Esophagus mucosa (tissue), 1 donor: ENCODE results near the gene C16orf92. TPM values are rescaled to one million over a fixed set of nuclear protein-coding genes. Genes with fewer than 3 reads are reported as not detected.
A peak's percentile ranks its signal among the peaks of the same experiment; 100 is the strongest.
"Not testable (repeated sequence)": the region's sequence is repeated elsewhere in the genome, so short reads cannot be mapped to it uniquely, and the experiment has no call there.

Experiments used
- ATAC-seq: fragments of 200-7000 bp; cut with Tn5 transposase; one replicate; pipeline ENCODE4 v1.9.1; 2020
- total RNA-seq: library from RNA; stranded (reverse); gene quantifications from one replicate; pipeline ENCODE4 v1.2.4, GENCODE V29; 2023
- donor health status: DM: yes; HTN: yes; CAD: no.

Gene C16orf92
- total RNA-seq, 1 donor from 2014 or later, result not detected

- no peak for ATAC-seq
These were observed 17.5 kb upstream of the C16orf92 start for GRCh38 chr16:30005341-30006094.

- no peak for ATAC-seq
These were observed 16.9 kb upstream of the C16orf92 start for GRCh38 chr16:30006095-30006473.

- no peak for ATAC-seq
These were observed 16.2 kb upstream of the C16orf92 start for GRCh38 chr16:30006659-30007377.

GRCh38 chr16:30007378-30007895, 15.6 kb upstream of the C16orf92 start:
- ATAC-seq, result no peak

GRCh38 chr16:30009085-30009862, 13.7 kb upstream of the C16orf92 start:
- ATAC-seq, result no peak

- ATAC-seq, result peak; percentile 5
These were observed 12.8 kb upstream of the C16orf92 start for GRCh38 chr16:30009990-30010843.

GRCh38 chr16:30010844-30011713, 11.9 kb upstream of the C16orf92 start, which contains the start of gene DOC2A:
DOC2A (minus strand) TSS chr16:30011027; CDS start chr16:30010222, 805 bp downstream.
- ATAC-seq, result peak; percentile 3

- ATAC-seq, result no peak
These were observed 11.1 kb upstream of the C16orf92 start for GRCh38 chr16:30011714-30012504.

GRCh38 chr16:30012598-30012997, 10.4 kb upstream of the C16orf92 start:
- not testable (repeated sequence) for ATAC-seq

GRCh38 chr16:30015450-30015849, 7.5 kb upstream of the C16orf92 start:
- ATAC-seq, result not testable (repeated sequence)

GRCh38 chr16:30016555-30017276, 6.3 kb upstream of the C16orf92 start:
- ATAC-seq, result no peak

GRCh38 chr16:30017277-30017656, 5.7 kb upstream of the C16orf92 start:
- no peak for ATAC-seq

GRCh38 chr16:30017937-30018336, 5.1 kb upstream of the C16orf92 start:
- ATAC-seq, result not testable (repeated sequence)

GRCh38 chr16:30018731-30019158, 4.3 kb upstream of the C16orf92 start:
- peak; percentile 12 for ATAC-seq

- no peak for ATAC-seq
These were observed 588 bp downstream of the C16orf92 start for GRCh38 chr16:30023586-30023985.

- ATAC-seq, result no peak
These were observed 1.5 kb downstream of the C16orf92 start for GRCh38 chr16:30024451-30024850.

- ATAC-seq, result no peak
These were observed 2.2 kb downstream of the C16orf92 start for GRCh38 chr16:30025156-30025555.

GRCh38 chr16:30025574-30025973, 2.6 kb downstream of the C16orf92 start:
- no peak for ATAC-seq

- no peak for ATAC-seq
These were observed 3.5 kb downstream of the C16orf92 start for GRCh38 chr16:30026449-30026848.
